ENCODE measurements around the gene CKMT2.
"Not testable (repeated sequence)": the region's sequence is repeated elsewhere in the genome, so short reads cannot be mapped to it uniquely, and the experiment has no call there.

Gene CKMT2

DNA sequence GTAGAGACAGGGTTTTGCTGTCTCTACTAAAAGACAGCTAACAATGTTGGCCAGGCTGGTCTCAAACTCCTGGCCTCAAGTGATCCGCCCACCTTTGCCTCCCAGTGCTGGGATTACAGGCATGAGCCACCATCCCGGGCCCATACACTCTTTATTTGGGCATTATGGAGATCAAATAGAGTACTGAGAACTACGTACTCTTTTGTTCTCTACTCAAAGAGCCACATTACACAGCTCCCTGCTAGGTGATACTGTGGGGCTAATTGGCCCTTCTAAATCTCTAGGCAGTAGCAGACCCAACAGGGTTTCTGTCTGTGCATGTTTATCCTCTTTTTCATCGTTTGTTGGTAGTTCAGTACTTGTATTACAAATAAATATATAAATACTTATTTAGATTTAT lies 16.1 kb downstream of the CKMT2 start:
- DNase-seq (ENCODE audit: low read depth in 2 of 3, low spot score in 1 of 3) = no peak

DNA sequence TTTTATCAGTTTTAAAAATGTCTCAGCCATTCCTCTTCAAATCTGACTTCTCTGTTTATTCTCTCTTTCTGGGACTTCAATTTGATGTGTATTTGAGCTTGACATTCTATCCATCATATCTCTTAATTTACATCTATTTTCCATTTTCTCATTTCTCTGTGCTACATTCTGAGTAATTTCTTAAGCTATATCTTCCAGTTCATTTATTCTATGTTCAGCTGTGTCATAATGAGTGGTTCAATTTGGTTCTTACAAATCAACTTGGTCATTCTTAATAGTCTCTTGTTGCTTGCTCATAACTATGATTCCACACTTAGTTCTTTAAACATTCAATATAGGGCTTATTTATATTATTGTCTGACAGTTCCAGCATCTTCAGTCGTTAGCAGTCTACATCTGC lies 16.9 kb downstream of the CKMT2 start:
- DNase-seq (ENCODE audit: low read depth in 2 of 3, low spot score in 1 of 3) = no peak

DNA sequence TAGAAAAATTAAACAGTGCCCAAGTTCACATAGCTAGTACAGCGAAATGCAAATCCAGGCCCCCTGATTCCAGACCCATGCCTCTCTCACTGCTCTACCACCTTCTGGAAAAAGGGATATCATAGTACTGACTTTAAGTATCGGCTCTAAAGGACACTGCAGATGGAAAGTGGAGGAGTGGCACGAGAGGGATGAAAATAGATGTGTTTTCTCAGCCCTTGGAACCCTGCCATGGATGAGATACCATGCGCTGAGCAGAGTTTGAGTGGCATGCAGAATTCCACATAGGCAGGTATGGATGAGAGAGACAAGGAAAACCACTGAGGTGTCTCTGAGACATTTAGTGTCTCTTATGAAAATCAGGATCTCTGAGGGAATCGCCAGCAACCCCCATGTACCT lies 18.8 kb downstream of the CKMT2 start:
- no peak for DNase-seq (ENCODE audit: low read depth in 2 of 3, low spot score in 1 of 3)

DNA sequence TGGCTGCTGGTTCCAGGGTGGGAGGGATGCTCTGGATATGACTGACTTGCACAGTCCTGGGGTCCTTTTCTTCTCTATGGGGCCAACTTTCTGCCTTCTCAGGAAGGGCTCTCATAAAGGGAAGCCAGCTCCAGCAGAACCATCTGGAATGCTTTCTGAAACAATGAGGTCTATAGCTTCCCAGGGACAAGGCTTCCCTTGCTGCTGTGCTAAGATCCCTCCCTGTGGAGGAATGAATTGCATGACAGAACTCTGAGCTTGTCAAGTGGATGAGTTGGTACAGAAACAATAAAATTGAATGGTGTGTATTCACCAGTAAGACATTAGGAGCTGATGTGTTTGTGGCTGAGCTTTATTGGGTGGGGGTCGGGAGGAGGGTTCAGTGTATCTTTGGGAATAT lies 19.8 kb downstream of the CKMT2 start:
- no peak for DNase-seq (ENCODE audit: low read depth in 2 of 3, low spot score in 1 of 3)

DNA sequence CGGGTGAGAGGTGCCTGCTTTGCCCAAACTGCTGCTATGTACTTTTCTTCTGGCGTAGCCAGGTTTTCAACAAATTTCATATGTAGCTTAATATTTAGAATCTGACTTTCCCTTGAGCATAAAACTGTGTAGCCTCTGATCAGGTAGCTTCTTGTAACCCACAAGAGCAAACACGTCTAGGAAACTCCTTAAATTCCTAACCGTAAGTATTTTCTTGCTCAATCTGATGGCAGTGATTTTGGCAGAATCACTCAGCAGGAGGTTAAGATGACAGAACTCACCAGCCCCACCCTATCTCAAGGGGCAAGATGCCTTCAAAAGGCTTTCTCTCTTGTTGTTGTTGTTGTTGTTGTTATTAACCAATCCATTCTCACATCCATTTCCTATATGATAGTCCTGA lies 20.8 kb downstream of the CKMT2 start:
- DNase-seq (ENCODE audit: low read depth in 2 of 3, low spot score in 1 of 3) = no peak

DNA sequence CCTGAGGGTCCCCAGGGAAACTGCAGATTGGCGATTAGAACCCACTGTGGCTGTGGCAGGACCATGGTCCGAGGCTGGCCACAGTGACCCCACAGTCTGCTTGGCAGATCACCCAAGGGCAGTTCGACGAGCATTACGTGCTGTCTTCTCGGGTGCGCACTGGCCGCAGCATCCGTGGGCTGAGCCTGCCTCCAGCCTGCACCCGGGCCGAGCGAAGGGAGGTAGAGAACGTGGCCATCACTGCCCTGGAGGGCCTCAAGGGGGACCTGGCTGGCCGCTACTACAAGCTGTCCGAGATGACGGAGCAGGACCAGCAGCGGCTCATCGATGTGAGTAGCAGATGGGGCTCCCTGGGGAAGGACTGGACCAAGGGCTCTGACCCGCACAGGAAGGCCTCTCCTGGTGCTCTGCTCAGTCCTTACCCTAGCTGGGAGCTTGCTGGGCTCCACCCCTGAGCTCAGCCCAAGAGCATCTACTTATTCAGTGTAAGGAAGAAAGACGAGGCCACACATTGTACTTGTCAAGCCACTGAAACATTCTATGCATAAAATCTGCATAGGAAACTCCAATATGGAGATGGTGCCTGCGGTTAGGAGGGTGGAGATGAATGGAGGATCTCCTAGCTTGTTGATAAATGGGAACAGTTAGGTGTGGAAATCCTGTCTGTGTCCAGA lies 21.9 kb downstream of the CKMT2 start:
- no peak for DNase-seq (ENCODE audit: low read depth in 2 of 3, low spot score in 1 of 3)

DNA sequence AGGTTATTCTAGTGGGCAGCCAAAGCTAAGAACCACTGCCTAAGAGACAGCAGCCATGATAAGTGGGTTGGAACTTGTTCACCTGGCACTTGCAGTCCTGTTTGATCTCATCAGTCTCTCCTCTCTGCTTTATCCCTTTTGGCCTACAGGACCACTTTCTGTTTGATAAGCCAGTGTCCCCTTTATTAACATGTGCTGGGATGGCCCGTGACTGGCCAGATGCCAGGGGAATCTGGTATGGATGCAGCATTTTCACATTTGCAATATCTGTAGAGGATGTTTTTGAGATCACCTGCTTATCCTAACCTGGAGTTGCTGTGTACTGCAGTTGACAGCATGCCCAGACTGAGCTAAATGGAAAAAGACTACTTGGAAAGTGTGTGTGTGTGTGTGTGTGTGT lies 23.6 kb downstream of the CKMT2 start:
- DNase-seq (ENCODE audit: low read depth in 2 of 3, low spot score in 1 of 3) = no peak

DNA sequence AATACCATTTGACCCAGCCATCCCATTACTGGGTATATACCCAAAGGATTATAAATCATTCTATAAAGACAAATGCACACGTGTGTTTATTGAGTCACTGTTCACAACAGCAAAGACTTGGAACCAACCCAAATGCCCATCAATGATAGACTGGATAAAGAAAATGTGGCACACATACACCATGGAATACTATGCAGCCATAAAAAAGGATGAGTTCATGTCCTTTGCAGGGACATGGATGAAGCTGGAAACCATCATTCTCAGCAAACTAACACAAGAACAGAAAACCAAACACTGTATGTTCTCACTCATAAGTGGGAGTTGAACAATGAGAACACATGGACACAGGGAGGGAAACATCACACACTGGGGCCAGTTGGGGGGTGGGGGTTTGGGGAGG lies 29.7 kb downstream of the CKMT2 start:
- not testable (repeated sequence) for DNase-seq (ENCODE audit: low read depth in 2 of 3, low spot score in 1 of 3)

DNA sequence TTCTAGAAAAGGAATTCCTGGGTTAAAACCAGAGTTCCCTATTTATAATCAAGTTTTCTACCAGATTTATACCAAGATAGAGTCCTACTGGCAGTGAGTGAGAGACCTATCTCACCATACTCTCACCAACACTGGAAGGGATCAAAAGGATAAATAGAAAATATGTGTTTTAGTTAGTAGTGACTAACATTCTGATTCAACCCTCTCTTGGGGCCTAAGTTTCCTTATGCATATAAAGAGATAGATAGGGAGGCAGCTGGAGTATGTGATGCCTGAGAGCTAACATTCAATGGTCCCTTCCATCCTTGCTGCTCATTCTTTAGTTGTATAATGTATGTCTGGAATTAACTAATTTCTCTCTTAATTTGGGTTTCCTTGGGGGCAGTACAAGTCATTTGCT lies 32.0 kb downstream of the CKMT2 start:
- no peak for DNase-seq (ENCODE audit: low read depth in 2 of 3, low spot score in 1 of 3)

DNA sequence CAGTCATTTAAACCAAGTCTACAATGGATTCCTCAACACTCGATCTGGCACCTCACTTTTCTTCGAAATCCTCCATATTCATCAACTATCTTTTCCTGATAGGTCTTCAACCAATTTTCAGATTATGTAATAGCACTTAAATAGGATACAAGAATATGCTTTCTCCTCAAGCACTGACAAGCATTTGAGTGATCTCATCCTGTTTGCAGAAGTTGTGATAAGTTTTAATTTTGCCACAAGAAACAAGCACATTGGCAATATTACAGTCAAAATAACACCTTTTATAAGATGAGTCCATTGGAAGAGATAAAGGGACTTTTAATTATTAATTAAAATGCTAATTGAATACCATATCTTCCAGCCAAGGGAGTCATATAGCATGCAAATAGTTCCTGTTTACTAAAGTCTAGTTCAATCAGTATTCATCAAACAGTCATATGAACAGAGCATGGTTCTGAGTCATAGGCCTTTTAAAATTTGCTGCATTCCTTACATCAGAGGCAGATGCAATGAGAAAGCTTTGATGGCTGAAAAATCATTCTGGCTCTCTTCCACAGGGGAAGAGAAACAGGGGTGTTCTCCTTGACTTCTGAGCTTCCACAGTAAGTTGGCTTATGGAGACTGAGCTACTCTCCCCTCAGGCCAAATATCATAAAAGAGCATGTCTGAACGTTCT lies 35.5 kb downstream of the CKMT2 start:
- no peak for DNase-seq (ENCODE audit: low read depth in 2 of 3, low spot score in 1 of 3)

DNA sequence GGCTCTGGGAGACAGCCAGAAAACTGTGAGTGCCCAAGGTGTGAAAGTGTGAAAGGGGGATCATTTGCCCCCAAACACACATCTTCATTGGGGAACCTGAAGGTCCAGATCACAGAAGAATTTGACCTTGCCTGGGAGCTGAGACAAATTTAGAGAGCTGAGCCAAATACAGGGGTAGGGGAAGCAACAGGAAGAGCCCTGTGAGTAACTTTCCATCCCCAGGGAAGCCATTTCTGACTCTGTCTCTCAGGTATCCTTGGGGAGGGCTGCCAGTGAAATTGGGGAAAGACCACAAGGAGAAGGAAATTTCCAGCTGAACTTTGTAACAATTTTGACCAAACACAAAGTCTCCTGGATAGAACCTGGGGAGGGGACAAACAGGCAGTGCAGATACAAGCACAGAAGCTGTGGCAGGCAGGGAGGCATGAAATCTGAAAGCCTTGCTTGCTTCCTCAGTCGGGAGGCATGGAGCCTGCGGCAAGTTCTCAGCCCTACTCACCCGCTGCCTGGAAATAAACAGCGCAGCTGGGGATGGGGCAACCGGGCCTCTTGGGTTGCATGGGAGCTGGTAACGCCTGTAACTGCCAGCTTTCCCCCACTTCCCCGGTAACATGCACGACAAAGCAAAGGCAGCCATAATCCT lies 36.8 kb downstream of the CKMT2 start:
- DNase-seq (ENCODE audit: low read depth in 2 of 3, low spot score in 1 of 3) = no peak

DNA sequence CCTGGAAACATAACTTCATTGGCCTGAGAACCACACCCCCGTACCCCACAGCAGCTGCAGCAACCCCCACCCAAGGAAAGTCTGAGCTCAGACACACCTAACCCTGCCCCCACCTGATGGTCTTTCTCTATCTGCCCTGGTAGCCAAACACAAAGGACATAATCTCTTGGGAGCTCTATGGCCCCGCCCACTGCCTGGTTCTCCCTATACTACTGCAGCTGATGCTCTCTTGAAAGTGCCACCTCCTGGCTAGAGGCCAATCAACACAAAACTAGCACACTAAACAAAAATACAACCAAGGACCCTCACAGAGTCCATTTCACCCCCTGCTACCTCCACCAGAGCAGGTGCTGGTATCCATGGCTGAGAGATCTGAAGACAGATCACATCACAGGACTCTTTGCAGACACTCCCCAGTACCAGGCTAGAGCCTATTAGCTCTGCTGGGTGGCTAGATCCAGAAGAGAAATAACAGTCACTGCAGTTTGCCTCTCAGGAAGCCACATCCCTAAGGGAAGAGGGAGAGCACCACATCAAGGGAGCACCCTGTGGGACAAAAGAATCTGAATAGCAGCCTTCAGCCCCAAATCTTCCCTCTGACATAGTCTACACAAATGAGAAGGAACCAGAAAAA lies 37.4 kb downstream of the CKMT2 start:
- not testable (repeated sequence) for DNase-seq (ENCODE audit: low read depth in 2 of 3, low spot score in 1 of 3)

DNA sequence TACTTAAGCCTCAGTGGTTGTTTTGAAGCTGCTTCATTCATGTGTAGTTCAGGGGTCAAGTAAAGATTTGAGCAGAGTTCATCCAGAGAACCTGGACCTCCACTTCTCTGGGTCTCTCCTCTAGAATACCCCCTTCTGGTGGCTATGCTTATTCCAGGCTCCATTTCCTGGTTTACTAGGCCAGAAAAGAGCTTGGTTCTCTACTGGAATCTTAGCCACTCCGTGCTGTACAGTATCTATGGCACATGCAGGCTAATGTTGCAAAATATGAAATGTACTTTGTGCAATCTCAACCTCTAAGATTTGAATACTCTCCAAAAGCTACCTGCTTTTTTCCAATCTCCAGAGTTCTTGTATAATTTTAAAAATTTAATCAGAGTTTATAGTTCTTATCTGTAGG lies 50.9 kb downstream of the CKMT2 start:
- no peak for DNase-seq (ENCODE audit: low read depth in 2 of 3, low spot score in 1 of 3)

DNA sequence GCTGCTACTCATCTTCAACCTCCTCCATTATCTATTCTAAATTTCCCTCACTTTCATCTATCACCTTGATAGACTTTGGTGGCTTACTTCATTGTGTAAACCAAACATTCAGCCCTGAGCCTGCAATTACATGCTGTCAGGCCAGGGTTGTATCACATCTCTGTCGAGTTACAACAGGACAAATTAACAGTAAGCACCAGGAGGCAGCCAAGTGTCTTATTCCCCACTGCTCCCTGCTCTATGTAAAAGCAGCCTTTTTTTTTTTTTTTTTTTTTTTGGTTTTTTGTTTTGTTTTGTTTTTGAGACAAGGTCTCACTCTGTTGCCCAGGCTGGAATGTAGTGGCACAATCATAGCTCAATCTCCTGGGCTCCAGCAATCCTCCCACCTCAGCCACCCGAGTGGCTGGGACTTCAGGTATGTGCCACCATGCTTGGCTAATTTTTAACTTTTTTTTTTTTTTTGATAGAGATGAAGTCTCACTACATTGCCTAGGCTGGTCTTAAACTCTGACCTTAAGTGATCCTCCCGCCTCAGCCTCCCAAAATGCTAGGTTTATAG lies 53.0 kb downstream of the CKMT2 start:
- DNase-seq (ENCODE audit: low read depth in 2 of 3, low spot score in 1 of 3) = no peak

DNA sequence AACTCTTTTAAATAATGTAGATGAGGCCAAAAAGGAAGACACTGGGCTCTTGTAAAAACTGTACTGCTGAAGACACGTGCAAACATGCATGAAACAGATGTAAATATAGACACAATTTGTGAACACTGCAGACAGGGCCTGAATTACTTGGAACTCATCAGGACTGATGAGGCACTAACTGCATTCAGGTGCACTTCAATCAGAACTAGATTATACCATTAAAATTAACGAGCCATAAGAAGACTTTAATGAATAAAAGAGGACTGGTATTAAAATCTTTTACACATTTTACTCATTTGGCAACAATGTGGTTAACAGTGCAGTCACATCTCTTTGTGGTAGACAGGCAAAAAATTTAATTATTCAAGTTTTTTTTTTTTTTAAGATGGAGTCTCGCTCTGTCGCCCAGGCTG lies 54.9 kb downstream of the CKMT2 start:
- DNase-seq (ENCODE audit: low read depth in 2 of 3, low spot score in 1 of 3) = no peak

DNA sequence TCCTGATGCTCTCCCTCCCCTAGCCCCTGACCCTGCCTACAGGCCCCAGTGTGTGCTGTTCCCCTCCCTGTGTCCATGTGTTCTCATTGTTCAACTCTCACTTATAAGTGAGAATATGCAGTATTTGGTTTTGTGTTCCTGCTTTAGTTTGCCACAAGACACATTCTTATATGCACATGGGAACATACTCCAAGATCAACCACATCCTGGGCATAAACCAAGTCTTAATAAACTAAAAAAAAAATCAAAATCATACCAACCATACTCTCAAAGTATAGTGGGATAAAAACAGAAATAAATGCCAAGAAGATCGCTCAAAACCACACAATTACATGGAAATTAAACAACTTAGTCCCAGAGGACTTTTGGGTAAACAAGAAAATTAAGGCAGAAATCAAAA lies 57.0 kb downstream of the CKMT2 start:
- no peak for DNase-seq (ENCODE audit: low read depth in 2 of 3, low spot score in 1 of 3)

DNA sequence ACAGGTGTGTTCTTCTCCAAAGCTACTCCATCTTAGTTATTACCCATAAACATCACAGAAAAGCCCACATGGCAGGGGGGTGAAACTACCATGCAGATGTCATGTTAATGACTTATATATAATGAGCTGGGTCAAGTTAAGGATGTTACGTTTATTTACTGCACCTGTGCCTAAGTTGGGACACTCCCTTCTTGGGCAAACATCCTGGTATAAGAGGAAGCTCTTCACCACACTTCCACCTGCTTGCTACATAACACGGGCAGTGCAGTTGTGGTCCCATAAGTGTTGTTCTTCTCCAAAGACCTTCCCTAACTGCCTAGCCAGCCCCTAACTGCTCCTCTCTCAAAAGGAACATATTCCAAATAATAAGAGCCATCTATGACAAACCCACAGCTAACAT lies 59.0 kb downstream of the CKMT2 start:
- DNase-seq (ENCODE audit: low read depth in 2 of 3, low spot score in 1 of 3) = no peak

DNA sequence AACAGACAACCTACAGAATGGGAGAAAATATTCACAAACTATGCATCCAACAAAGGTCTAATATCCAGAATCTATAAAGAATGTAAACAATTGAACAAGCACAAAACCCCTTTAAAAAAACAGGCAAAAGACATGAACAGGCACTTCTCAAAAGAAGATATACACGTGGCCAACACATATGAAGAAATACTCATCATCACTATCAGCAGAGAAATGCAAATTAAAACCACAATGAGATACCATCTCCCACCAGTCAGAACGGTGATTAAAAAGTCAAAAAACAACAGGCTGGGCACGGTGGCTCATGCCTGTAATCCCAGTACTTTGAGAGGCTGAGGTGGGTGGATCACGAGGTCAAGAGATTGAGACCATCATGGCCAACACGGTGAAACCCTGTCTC lies 60.9 kb downstream of the CKMT2 start:
- not testable (repeated sequence) for DNase-seq (ENCODE audit: low read depth in 2 of 3, low spot score in 1 of 3)

DNA sequence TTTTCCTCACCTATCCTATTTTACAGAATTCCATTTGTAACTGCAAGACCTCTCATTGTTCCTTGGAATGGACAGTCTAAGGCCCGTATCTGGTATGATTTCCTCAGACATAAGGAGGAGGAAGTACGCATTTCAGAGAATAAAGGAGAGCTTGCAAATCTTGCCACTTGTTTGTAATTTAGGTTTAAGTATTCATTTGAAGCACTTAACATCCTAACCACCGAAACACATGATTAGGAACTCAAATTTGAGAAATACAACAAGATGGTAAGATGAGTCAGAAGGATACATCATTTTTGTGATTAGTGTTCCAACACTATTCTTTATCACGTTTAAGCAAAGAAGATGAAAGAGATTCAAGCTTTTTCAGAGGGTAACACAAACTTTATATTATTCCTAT lies 64.4 kb downstream of the CKMT2 start:
- DNase-seq (ENCODE audit: low read depth in 2 of 3, low spot score in 1 of 3) = no peak

DNA sequence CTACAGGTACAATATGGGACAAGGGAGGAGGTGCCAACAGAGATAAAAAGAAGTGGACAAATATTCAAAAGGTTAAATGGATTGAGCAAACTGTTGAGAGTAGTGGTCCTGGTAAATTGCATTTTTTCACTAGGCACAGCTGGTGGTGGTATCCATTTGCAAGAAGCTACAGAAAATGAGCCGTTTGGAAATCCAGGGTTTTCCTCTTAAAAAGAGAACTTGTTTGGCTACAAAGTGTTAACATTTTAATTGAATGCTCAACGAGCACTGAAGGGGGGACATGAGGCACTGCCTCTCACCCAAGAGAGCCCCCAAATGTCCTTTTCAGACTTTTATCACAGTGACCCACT lies 67.8 kb downstream of the CKMT2 start:
- DNase-seq (ENCODE audit: low read depth in 2 of 3, low spot score in 1 of 3) = no peak

DNA sequence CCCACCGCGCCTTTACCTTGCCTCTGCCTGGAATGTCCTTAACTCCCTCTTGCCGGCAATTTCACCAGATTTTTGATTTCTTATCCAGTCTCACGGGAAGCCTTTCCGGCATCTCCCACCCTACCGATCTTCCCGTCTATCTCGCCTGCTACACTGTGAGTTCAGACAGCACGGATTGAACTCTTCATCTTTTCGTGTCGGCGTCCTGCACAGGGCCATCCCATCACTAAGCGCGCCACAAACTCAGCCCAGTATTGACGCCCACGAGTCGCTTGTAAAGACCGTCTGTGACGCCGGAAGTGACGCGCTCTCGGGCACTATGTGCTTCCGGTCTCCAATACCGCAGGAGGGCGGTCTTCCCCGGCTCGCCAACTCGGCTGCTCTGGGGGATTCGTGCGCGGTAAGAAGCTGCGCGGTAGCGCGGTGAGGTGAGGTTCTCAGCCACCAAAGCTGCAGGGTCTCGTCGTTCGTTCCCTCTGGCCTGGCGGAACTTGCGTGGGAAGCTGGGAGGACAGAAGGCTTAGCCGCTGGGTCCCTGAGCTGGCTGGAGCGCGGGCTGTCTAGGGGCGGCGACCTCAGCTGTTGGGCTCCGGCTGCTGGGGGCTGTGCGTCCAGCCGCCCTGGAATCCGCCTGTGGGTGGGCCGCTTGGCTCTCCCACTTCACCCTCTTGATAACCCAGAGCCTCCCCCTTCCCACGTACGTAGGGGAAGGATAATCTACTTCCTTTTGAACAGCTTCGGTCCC lies 68.3 kb downstream of the CKMT2 start, which contains the start of gene ZCCHC9:
TSS of gene ZCCHC9 (plus strand) at position 317 of the 745 bp plus-strand sequence. CDS start 3,171 bp downstream, outside the sequence.
- peak; percentile 87 to 88 (median 87) for DNase-seq (ENCODE audit: low read depth in 2 of 3, low spot score in 1 of 3)

Data from stimulated activated CD4-positive, alpha-beta T cell treated with anti-CD3 and anti-CD28 coated beads, Interleukin-12 subunit alpha, Interleukin-12 subunit beta, amount 100 ng/mL, for 48 hours (primary cell).